Lung (tissue), 12 donors: ENCODE results near the gene TMEM178B. TPM values are rescaled to one million over a fixed set of nuclear protein-coding genes. Genes with fewer than 3 reads are reported as not detected.

Experiments
- ATAC-seq: fragments of 200-7000 bp; cut with Tn5 transposase; one replicate; pipeline ENCODE4 v1.9.1; 2020; ENCODE audit warnings: moderate number of reproducible peaks; ENCODE audit not compliant: insufficient read depth, low FRiP score
- DNase-seq, 3 donors: peaks; one replicate each; pipeline ENCODE4 v3.0.0-alpha.2; 2013 to 2017
- H3K27ac ChIP-seq, 2 donors: one replicate each; pipeline ENCODE4 v1.5.1; 2013; ENCODE audit warnings: mild to moderate bottlenecking in 2 of 2, moderate library complexity in 2 of 2, control low read depth in 1 of 2, inconsistent platforms in 1 of 2, low read depth in 1 of 2, low read length in 1 of 2
- H3K27me3 ChIP-seq, 3 donors: one replicate each; pipeline ENCODE4 v1.5.1; 2013; ENCODE audit warnings: low read length in 2 of 3; ENCODE audit not compliant: control insufficient read depth in 3 of 3, insufficient read depth in 3 of 3
- H3K36me3 ChIP-seq, 4 donors: one replicate each; pipeline ENCODE4 v1.5.1; 2013; ENCODE audit warnings: low read length in 4 of 4, mild to moderate bottlenecking in 1 of 4, moderate library complexity in 1 of 4; ENCODE audit not compliant: control insufficient read depth in 4 of 4, insufficient read depth in 4 of 4
- H3K4me1 ChIP-seq, 5 donors: one replicate each; pipeline ENCODE4 v1.5.1; 2013; ENCODE audit warnings: low read length in 5 of 5, mild to moderate bottlenecking in 2 of 5, moderate library complexity in 1 of 5; ENCODE audit not compliant: control insufficient read depth in 5 of 5, insufficient read depth in 5 of 5
- H3K4me3 ChIP-seq: one replicate; pipeline ENCODE4 v1.5.1; 2013; ENCODE audit warnings: mild to moderate bottlenecking, control low read depth, moderate library complexity
- H3K9ac ChIP-seq, 2 donors: one replicate each; pipeline ENCODE4 v1.5.1; 2013; ENCODE audit warnings: low read length in 2 of 2, control low read depth in 1 of 2; ENCODE audit not compliant: insufficient read depth in 1 of 2
- H3K9me3 ChIP-seq, 4 donors: one replicate each; pipeline ENCODE4 v1.5.1; 2013; ENCODE audit warnings: low read length in 3 of 4, mild to moderate bottlenecking in 1 of 4, moderate library complexity in 1 of 4; ENCODE audit not compliant: control insufficient read depth in 4 of 4, insufficient read depth in 3 of 4
- WGBS, 2 donors: extraction: QIAGEN DNeasy Blood & Tissue Kit; methylation state at CpG; one replicate each; pipeline ENCODE4 v1.1.7; 2013; 5-methylcytosine and 5-hydroxymethylcytosine counted together
- polyA plus RNA-seq, 2 donors: library from polyadenylated mRNA; stranded (reverse); fragments of 200-250 nt; gene quantifications; one replicate each; pipeline ENCODE4 v1.2.1, GENCODE V29; 2013
- total RNA-seq, 2 donors: library from RNA; depleted of rRNA in 1 of 2; stranded (reverse); fragments of >200 nt in 1 of 2; gene quantifications; one replicate each; pipeline ENCODE4 v1.2.1, GENCODE V29; 2014 to 2021
- TF ChIP-seq, protein P1 (sequence below): IDR thresholded peaks from 2 replicates; pipeline ENCODE4 v1.5.1; 2012; ENCODE audit warnings: mild to moderate bottlenecking; ENCODE audit errors: control extremely low read depth, extremely low read depth
- donor health status: control.
- donor health status: control.
- donor health status: Bipolar disorder and iron deficiency.
- donor health status: healthy.
- donor health status: DM: yes; HTN: yes; CAD: no.

The TMEM178B gene
- total and polyA plus RNA-seq, 4 donors = 0.04 to 2.4 (median 0.48) TPM

DNA sequence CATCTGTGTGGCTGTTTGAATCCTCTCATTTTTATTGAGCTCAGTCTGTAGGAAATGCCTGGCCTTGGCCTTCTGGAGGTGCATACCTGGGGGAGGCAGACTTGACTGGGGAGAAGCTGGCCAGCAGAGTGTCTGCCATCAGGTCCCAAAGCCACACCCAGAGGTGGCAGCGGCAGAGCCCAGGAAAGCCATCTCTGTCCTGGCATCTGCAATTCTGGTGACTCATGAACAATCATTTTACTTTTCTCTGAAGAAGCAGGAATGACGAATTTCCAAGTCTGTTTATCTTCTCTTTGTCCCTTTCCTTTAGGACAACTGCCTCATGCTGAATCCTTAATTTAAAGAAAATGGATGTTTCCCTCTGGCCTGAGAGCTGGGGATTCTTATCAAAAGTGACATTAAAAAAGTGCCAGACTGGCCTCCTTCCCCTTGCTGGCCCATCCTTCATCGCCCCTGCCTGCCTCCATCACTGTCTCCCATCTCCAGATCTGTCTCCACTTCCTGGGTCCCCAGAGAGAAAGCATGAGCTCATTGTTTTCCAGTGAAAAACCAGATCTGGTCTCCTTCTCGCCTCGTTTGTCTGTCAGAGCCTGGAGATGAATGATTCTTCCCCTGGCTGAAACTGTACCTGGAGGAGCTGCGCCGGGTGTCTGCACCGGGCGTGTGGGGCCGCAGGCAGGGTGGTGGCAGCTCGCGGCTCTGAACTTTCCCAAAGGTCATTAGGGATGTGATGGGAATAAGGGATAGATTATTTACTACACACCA is 124.5 kb downstream of the TMEM178B start:
- TF ChIP-seq, protein P1, sequence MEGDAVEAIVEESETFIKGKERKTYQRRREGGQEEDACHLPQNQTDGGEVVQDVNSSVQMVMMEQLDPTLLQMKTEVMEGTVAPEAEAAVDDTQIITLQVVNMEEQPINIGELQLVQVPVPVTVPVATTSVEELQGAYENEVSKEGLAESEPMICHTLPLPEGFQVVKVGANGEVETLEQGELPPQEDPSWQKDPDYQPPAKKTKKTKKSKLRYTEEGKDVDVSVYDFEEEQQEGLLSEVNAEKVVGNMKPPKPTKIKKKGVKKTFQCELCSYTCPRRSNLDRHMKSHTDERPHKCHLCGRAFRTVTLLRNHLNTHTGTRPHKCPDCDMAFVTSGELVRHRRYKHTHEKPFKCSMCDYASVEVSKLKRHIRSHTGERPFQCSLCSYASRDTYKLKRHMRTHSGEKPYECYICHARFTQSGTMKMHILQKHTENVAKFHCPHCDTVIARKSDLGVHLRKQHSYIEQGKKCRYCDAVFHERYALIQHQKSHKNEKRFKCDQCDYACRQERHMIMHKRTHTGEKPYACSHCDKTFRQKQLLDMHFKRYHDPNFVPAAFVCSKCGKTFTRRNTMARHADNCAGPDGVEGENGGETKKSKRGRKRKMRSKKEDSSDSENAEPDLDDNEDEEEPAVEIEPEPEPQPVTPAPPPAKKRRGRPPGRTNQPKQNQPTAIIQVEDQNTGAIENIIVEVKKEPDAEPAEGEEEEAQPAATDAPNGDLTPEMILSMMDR = no peak
- 58 to 62% methylated on average over 12 of the region's 12 CpGs for WGBS, 2 donors
- Histone ChIP-seq H3K27me3 (no peaks in the 10 kb centered on the region), H3K36me3 (no peaks in the 10 kb centered on the region), H3K4me1 (no peaks in the 10 kb centered on the region), H3K4me3 (no peak overlapping the region), H3K9ac (no peak overlapping the region), H3K27ac (no peak overlapping the region), H3K9me3 (no peaks in the 10 kb centered on the region)
- no peak for DNase-seq
- ATAC-seq = no peak

DNA sequence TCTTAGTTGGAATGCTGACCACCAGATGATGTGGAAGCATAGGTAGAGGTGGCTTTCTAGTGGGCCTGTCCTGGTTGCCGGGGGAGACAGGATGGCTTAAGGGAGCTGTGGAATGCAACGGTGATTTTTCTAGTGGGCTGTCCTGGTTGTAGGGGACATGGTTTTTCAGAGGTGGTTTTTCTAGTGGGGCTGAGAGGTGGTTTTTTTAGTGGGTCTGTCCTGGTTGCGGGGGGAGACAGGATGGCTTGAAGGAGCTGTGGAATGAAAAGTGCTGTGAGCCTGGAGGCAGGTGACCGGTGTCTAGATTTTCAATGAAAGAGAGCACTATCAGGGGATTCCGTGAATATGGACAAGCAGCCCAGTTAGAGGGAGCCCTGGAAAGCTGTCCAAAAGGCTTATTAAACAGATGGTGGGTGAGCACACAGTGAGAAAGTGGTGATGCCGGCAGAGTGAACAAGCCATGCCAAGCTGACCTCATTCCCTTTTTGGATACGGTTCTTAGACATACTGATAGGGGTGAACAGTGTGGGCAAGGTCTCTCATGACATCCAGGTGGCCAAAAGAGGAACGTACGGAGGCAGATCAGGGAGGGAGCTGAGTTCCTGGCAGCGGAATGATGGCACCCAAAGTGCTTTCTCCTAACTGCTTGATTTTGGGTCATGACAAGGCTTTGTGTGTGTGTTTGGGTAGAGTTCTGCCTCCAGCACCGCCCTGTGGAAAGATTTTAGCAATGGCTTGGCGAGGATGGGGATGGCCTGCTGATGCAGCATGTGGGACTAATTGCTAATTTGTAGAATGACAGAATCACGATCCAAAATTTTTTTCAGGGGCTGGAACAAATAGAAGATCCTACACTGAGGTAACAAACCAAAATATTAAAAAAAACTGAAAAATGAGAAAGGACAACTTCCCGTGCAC is 126.6 kb downstream of the TMEM178B start:
- Histone ChIP-seq H3K27me3 (no peaks in the 10 kb centered on the region), H3K4me3 (no peak overlapping the region), H3K4me1 (no peaks in the 10 kb centered on the region), H3K9ac (no peak overlapping the region), H3K9me3 (no peaks in the 10 kb centered on the region), H3K36me3 (no peaks in the 10 kb centered on the region), H3K27ac (no peak overlapping the region)
- TF ChIP-seq, protein P1 = no peak
- no peak for ATAC-seq
- DNase-seq = no peak
- WGBS, 2 donors = 78 to 80% methylated on average over 14 of the region's 14 CpGs

DNA sequence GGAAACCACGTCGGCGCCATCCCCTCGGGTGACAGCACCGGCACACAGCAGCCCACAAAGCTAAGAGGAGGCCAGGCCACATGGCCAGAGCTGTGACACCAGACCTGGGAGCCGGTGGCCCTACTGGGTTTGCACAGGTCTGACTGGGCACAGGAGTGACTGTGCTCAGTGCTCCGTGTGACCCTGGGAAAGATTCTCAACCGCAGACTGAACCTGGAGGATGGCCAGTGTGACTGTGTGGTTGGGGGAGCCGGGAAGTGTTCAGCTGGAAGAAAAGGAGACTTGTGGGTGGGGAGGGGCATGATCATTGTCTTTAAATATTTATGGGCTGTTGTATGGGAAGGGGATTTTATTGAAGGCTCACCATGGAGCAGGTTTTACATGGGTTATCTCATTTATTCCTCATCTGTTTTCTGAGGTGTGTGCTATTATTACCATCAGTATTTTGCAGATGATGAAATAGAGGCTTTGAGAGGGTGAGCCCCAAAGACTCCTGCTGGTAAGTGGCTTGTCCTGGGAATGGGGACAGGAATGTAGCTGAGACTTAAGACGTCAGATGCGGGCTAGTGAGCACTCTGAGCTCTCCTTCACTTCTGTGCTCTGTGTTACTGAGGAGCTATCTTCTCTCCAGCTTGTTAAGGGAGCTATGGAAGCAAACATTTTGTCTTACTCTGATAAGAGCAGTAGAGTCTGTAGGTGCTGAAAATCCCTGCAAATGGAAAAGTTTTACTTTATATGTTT is 127.5 kb downstream of the TMEM178B start:
- H3K27me3 ChIP-seq = peaks cover 0 to 3% (median 0%) of the 10 kb centered on the region in 3 donors
- H3K27ac ChIP-seq = no peak overlapping the region
- ATAC-seq (no peak), DNase-seq (no peak)
- no peaks in the 10 kb centered on the region for H3K36me3 ChIP-seq
- TF ChIP-seq, protein P1 = no peak
- no peaks in the 10 kb centered on the region for H3K4me1 ChIP-seq
- no peak overlapping the region for H3K9ac ChIP-seq
- peaks cover 0 to under 1% (median 0%) of the 10 kb centered on the region in 4 donors for H3K9me3 ChIP-seq
- WGBS, 2 donors = 70% methylated on average over 11 of the region's 11 CpGs
- no peak overlapping the region for H3K4me3 ChIP-seq
